HepG2 (cell line): ENCODE results near the gene PPIA. TPM values are rescaled to one million over a fixed set of nuclear protein-coding genes. Genes with fewer than 3 reads are reported as not detected.

Experiments used
- ARID5B ChIP-seq: IDR thresholded peaks from 2 replicates; pipeline ENCODE4 v1.4.0; 2020; ENCODE audit warnings: mild to moderate bottlenecking, missing genetic modification reagents
- ATF6 ChIP-seq: sonication (generic); formaldehyde crosslinking; conservative IDR thresholded peaks from 2 replicates; pipeline ENCODE4 v1.4.0; 2020; ENCODE audit warnings: missing genetic modification reagents
- CCDC6 ChIP-seq: sonication (generic); formaldehyde crosslinking; IDR thresholded peaks from 2 replicates; pipeline ENCODE4 v1.8.1; 2022; ENCODE audit warnings: mild to moderate bottlenecking, missing genetic modification reagents, moderate library complexity
- CSRNP1 ChIP-seq: sonication (generic); formaldehyde crosslinking; IDR thresholded peaks from 2 replicates; pipeline ENCODE4 v1.8.1; 2023; ENCODE audit warnings: mild to moderate bottlenecking, missing genetic modification reagents
- MIER3 ChIP-seq: IDR thresholded peaks from 2 replicates; pipeline ENCODE4 v1.6.1; 2016; ENCODE audit warnings: missing compliant biosample characterization, borderline replicate concordance
- PHF21A ChIP-seq: sonication (generic); formaldehyde crosslinking; IDR thresholded peaks from 2 replicates; pipeline ENCODE4 v1.5.0; 2020; ENCODE audit warnings: mild to moderate bottlenecking, missing genetic modification reagents
- RAD21 ChIP-seq: fragments of 450-650 bp; formaldehyde crosslinking; IDR thresholded peaks from 2 replicates; pipeline ENCODE4 v1.5.0; 2020; ENCODE audit warnings: mild to moderate bottlenecking
- RBAK ChIP-seq: sonication (generic); formaldehyde crosslinking; IDR thresholded peaks from 2 replicates; pipeline ENCODE4 v1.5.1; 2020; ENCODE audit warnings: mild to moderate bottlenecking, missing genetic modification reagents
- TFE3 ChIP-seq: IDR thresholded peaks from 2 replicates; pipeline ENCODE4 v1.6.1; 2016
- ZNF18 ChIP-seq: sonication (generic); formaldehyde crosslinking; IDR thresholded peaks from 2 replicates; pipeline ENCODE4 v1.8.0; 2022; ENCODE audit warnings: mild to moderate bottlenecking, missing genetic modification reagents; ENCODE audit not compliant: insufficient replicate concordance
- ZNF180 ChIP-seq: sonication (generic); formaldehyde crosslinking; IDR thresholded peaks from 2 replicates; pipeline ENCODE4 v1.4.0; 2020; ENCODE audit warnings: low read depth, missing genetic modification reagents, borderline replicate concordance
- ZNF512 ChIP-seq: sonication (generic); formaldehyde crosslinking; IDR thresholded peaks from 2 replicates; pipeline ENCODE4 v1.4.0; 2020; ENCODE audit warnings: mild to moderate bottlenecking, missing genetic modification reagents
- ZNF710 ChIP-seq: sonication (generic); formaldehyde crosslinking; IDR thresholded peaks from 2 replicates; pipeline ENCODE4 v1.5.0; 2020; ENCODE audit warnings: mild to moderate bottlenecking, missing genetic modification reagents, borderline replicate concordance
- polyA plus RNA-seq, 8 experiments: library from polyadenylated mRNA; depleted of rRNA in 3 of 8; stranded (reverse) in 7 of 8; unstranded in 1 of 8; fragments of >200 nt; fragmentation: Illumina TruSeq in 4 of 8; extraction: Trizol in 4 of 8; gene quantifications; 2 replicates each; pipeline versions ENCODE4 v1.2.1 to v1.2.3, GENCODE V29; 2011 to 2016; ENCODE audit warnings: low read depth in 4 of 8, missing spikeins in 1 of 8, mixed read lengths in 1 of 8; ENCODE audit not compliant: insufficient read depth in 1 of 8
- total RNA-seq, 5 experiments: library from RNA; depleted of rRNA; stranded (reverse); fragments of >200 nt; fragmentation: Illumina TruSeq; extraction: Trizol; gene quantifications; 2 replicates each; pipeline ENCODE4 v1.2.3, GENCODE V29; 2016; ENCODE audit warnings: low read depth in 1 of 5

PPIA gene
- total and polyA plus RNA-seq, 2 of the 13 experiments (the other 11 are each of a cell fraction or from before 2014, with no cell fraction given), result 2,268 to 3,010 TPM

- 0 out of 2 replicates have a peak, but pooled peaks have one; percentile 28 for TF ChIP-seq ARID5B
- peak; percentile 13; the same call in 1 of the 2 replicates for TF ChIP-seq RAD21 (CRISPR knock-in tag)
- no peak for TF ChIP-seq MIER3 (CRISPR knock-in tag)
- TF ChIP-seq ZNF512, result no peak
- TF ChIP-seq ZNF710 (CRISPR knock-in tag), result no peak
- TF ChIP-seq ZNF180 (CRISPR knock-in tag), result no peak
- TF ChIP-seq ZNF18 (CRISPR knock-in tag), result no peak
- no peak for TF ChIP-seq RBAK
- TF ChIP-seq CCDC6 (CRISPR knock-in tag), result no peak; the same call in none of the 2 replicates
- no peak for TF ChIP-seq ATF6 (CRISPR knock-in tag)
- TF ChIP-seq CSRNP1, result no peak
- no peak for TF ChIP-seq PHF21A (CRISPR knock-in tag)
- no peak for TF ChIP-seq TFE3 (CRISPR knock-in tag)
Observed at GRCh38 chr7:44796034-44796503, 412 bp upstream of the PPIA start (continued).
